GM23338 (cell line): ENCODE results near the gene RNF207. TPM values are rescaled to one million over a fixed set of nuclear protein-coding genes. Genes with fewer than 3 reads are reported as not detected.

Source experiments
- ATAC-seq: fragments of 200-7000 bp; cut with Tn5 transposase; 3 replicates; pipeline ENCODE4 v1.9.1; 2020
- DNase-seq: peaks from one replicate; pipeline ENCODE4 v3.0.0-alpha.2; 2015; ENCODE audit warnings: low spot score
- H2AFZ ChIP-seq: fragments of 200-600 bp; sonication (generic); 2 replicates; pipeline ENCODE4 v1.8.0; 2016; ENCODE audit warnings: antibody characterized with exemption, mild to moderate bottlenecking, moderate library complexity
- H3F3A ChIP-seq: fragments of 200-600 bp; sonication (generic); replicated peaks from 2 replicates; pipeline ENCODE4 v1.8.0; 2017; ENCODE audit warnings: antibody characterized with exemption, mixed run types, low read depth
- H3K27ac ChIP-seq: fragments of 200-600 bp; sonication (generic); 2 replicates; pipeline ENCODE4 v1.6.1; 2016; ENCODE audit warnings: low read depth
- H3K27me3 ChIP-seq: fragments of 200-600 bp; sonication (generic); 2 replicates; pipeline ENCODE4 v1.8.0; 2016; ENCODE audit warnings: mild to moderate bottlenecking, mixed run types, moderate library complexity; ENCODE audit not compliant: insufficient read depth
- H3K36me3 ChIP-seq: fragments of 200-600 bp; sonication (generic); 2 replicates; pipeline ENCODE4 v1.8.0; 2016; ENCODE audit warnings: mild to moderate bottlenecking; ENCODE audit not compliant: insufficient read depth
- H3K4me1 ChIP-seq: fragments of 200-600 bp; sonication (generic); 2 replicates; pipeline ENCODE4 v1.8.0; 2016; ENCODE audit warnings: mild to moderate bottlenecking, moderate library complexity; ENCODE audit not compliant: insufficient read depth
- H3K4me2 ChIP-seq: fragments of 200-600 bp; sonication (generic); 2 replicates; pipeline ENCODE4 v1.7.1; 2017; ENCODE audit warnings: mixed run types
- H3K4me3 ChIP-seq: fragments of 200-600 bp; sonication (generic); 2 replicates; pipeline ENCODE4 v1.6.1; 2016; ENCODE audit warnings: mixed run types
- H3K79me2 ChIP-seq: fragments of 200-600 bp; sonication (generic); replicated peaks from 2 replicates; pipeline ENCODE4 v1.8.0; 2017; ENCODE audit warnings: mild to moderate bottlenecking; ENCODE audit not compliant: insufficient read depth
- H3K9me2 ChIP-seq: fragments of 200-600 bp; sonication (generic); 2 replicates; pipeline ENCODE4 v1.8.0; 2017; ENCODE audit not compliant: insufficient read depth
- H4K20me1 ChIP-seq: fragments of 200-600 bp; sonication (generic); replicated peaks from 2 replicates; pipeline ENCODE4 v1.8.0; 2017; ENCODE audit warnings: mild to moderate bottlenecking; ENCODE audit not compliant: insufficient read depth
- H3K27ac Mint-ChIP-seq: 2 replicates; pipeline ENCODE4 v1.8.0; 2020; ENCODE audit warnings: inconsistent platforms, mild to moderate bottlenecking, moderate library complexity, mixed read lengths
- H3K27me3 Mint-ChIP-seq: 3 replicates; pipeline ENCODE4 v1.8.0; 2022; ENCODE audit warnings: low read depth, mild to moderate bottlenecking, moderate library complexity, mixed read lengths, inconsistent platforms; ENCODE audit not compliant: insufficient read depth, poor library complexity
- H3K36me3 Mint-ChIP-seq: 3 replicates; pipeline ENCODE4 v1.8.0; 2021; ENCODE audit warnings: low read depth, mild to moderate bottlenecking, inconsistent platforms, moderate library complexity, mixed read lengths
- H3K4me1 Mint-ChIP-seq: 3 replicates; pipeline ENCODE4 v1.8.0; 2020; ENCODE audit warnings: mild to moderate bottlenecking, inconsistent platforms, mixed read lengths
- H3K4me3 Mint-ChIP-seq: 3 replicates; pipeline ENCODE4 v1.8.0; 2021; ENCODE audit warnings: moderate library complexity, mild to moderate bottlenecking, inconsistent platforms, mixed read lengths
- H3K9me3 Mint-ChIP-seq: 3 replicates; pipeline ENCODE4 v1.8.0; 2020; ENCODE audit warnings: moderate library complexity, mild to moderate bottlenecking, inconsistent platforms, mixed read lengths
- CREB1 ChIP-seq: fragments of 250-450 bp; sonication (Bioruptor Pico); IDR thresholded peaks from 2 replicates; pipeline ENCODE4 v1.5.0; 2020; ENCODE audit warnings: low read depth, mild to moderate bottlenecking, moderate library complexity
- CTCF ChIP-seq, 2 experiments: fragments of 200-600 bp in 1 of 2; sonication (generic) in 1 of 2; conservative IDR thresholded peaks; 2 replicates each; pipeline versions ENCODE4 v1.5.1 to v1.6.1; 2016 to 2017; ENCODE audit warnings: antibody characterized with exemption in 2 of 2, low read depth in 2 of 2, mild to moderate bottlenecking in 2 of 2, moderate library complexity in 1 of 2
- EZH2 ChIP-seq: fragments of 200-600 bp; sonication (generic); IDR thresholded peaks from one replicate; pipeline ENCODE4 v1.8.0; 2017; ENCODE audit warnings: antibody characterized with exemption, mild to moderate bottlenecking, low read depth; ENCODE audit not compliant: unreplicated experiment
- JUNB ChIP-seq: IDR thresholded peaks from one replicate; pipeline ENCODE4 v1.6.1; 2016; ENCODE audit warnings: antibody characterized with exemption; ENCODE audit not compliant: unreplicated experiment
- REST ChIP-seq: IDR thresholded peaks from one replicate; pipeline ENCODE4 v1.6.1; 2018; ENCODE audit warnings: antibody characterized with exemption; ENCODE audit not compliant: unreplicated experiment
- ZNF331 ChIP-seq: fragments of 250-450 bp; sonication (Bioruptor Pico); IDR thresholded peaks from 2 replicates; pipeline ENCODE4 v1.5.0; 2020; ENCODE audit warnings: low read depth, mild to moderate bottlenecking, moderate library complexity
- ZNF462 ChIP-seq: fragments of 250-450 bp; sonication (Bioruptor Pico); IDR thresholded peaks from 2 replicates; pipeline ENCODE4 v1.5.0; 2020; ENCODE audit warnings: mild to moderate bottlenecking, moderate library complexity
- polyA plus RNA-seq: library from polyadenylated mRNA; unstranded; fragments of >200 nt; fragmentation: Nextera tagmentation; extraction: Ambion mirVana; gene quantifications from 2 replicates; pipeline ENCODE4 v1.2.1, GENCODE V29; 2016
- total RNA-seq: library from RNA; depleted of rRNA; stranded (reverse); fragments of >200 nt; shearing (Covaris generic); gene quantifications from 2 replicates; pipeline ENCODE4 v1.2.3, GENCODE V29; 2014

The RNF207 gene
- total and polyA plus RNA-seq, 2 experiments from 2014 or later: 1.7 to 2.9 TPM

DNA sequence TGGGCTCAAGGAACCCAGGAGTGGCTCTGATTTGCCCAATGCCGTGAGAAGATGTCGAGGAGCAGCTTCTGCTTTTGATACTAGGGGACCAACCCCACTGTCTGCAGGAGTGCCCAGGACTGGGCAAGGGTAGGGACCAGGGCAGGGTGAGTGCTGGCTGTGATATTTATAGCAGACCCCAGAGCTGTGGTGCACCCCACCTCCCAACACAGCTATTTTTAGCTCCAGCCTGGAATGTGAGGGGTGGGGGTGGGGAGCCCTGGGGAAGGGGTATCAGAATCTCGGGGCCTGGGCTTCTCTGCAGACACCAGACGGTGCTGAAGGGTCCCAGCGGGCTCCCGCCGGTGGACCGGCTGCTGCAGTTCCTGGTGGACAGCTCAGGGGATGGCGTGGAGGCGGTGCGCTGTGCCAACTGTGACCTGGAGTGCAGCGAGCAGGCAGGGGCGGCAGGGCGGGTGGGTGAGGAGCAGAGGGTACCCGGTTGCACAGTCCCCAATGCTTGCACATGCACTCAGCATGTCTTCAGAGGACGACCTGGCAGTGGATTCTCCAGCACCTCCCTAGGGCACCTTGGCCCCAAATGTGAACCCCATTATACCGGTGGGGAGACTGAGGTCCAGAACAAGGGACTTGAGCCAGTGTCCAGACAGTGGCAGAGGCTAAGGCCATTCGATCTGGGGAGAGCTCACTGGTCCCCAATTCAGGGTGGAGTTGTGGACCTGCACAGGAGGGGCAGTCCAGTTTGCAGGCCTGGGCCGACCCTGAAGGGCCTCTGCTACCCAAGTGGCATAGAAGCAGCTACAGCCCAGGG lies 1.4 kb downstream of the RNF207 start (continued):
- TF ChIP-seq ZNF462 (CRISPR knock-in tag) (no peak), REST (no peak)

- 0 out of 2 replicates have a peak, but pooled peaks cover 10% of the 10 kb centered on the region for H3F3A ChIP-seq
- H3K27me3 ChIP-seq: peaks cover 48% of the 10 kb centered on the region
- no peaks in the 10 kb centered on the region for H3K9me2 ChIP-seq
- peak overlapping the region; percentile 85; the same call in 1 of the 2 replicates for H3K4me2 ChIP-seq
- H3K4me3 ChIP-seq: no peak overlapping the region
- H3K9me3 Mint-ChIP-seq: no peaks in the 10 kb centered on the region; the same call in 2 of the 3 replicates
- ATAC-seq (no peak), DNase-seq (no peak)
- H3K27ac Mint-ChIP-seq: no peak overlapping the region
- H3K4me1 ChIP-seq: peaks cover 27% of the 10 kb centered on the region
- no peak overlapping the region for H2AFZ ChIP-seq
- no peaks in the 10 kb centered on the region for H3K79me2 ChIP-seq
- H3K36me3 ChIP-seq: no peaks in the 10 kb centered on the region
- no peak for TF ChIP-seq CREB1
- peak; percentile 7 for TF ChIP-seq EZH2
- TF ChIP-seq CTCF (conservative IDR thresholded peaks at IDR 0.05; ENCODE audit: low read depth in 2 of 2): no peak
- no peak for TF ChIP-seq ZNF331 (CRISPR knock-in tag)
- no peak for TF ChIP-seq JUNB
- no peak for TF ChIP-seq REST
- H3K4me3 Mint-ChIP-seq: peak overlapping the region; percentile 52; the same call in 1 of the 3 replicates
- no peak overlapping the region for H3K27ac ChIP-seq
- H3K27me3 Mint-ChIP-seq: peaks cover 43% of the 10 kb centered on the region
- no peaks in the 10 kb centered on the region for H3K36me3 Mint-ChIP-seq
- H3K4me1 Mint-ChIP-seq: peaks cover 24% of the 10 kb centered on the region
- no peaks in the 10 kb centered on the region for H4K20me1 ChIP-seq
Observed at GRCh38 chr1:6207921-6208320, 2.0 kb downstream of the RNF207 start.
